SK-N-SH (cell line): ENCODE results near the gene SCNM1. TPM values are rescaled to one million over a fixed set of nuclear protein-coding genes. Genes with fewer than 3 reads are reported as not detected.

Experiments
- CTCF ChIA-PET: fragments of 300-600, 350-600 bp; formaldehyde crosslinking; extraction: SDS; loops from one replicate; lab custom pipeline; 2021; lab: Yijun Ruan, JAX
- POLR2A ChIA-PET: fragments of 350-600 bp; sonication (Branson Sonifier 250); formaldehyde crosslinking; extraction: SDS; loops from one replicate; lab custom pipeline; 2020; ENCODE audit warnings: antibody characterized with exemption, inconsistent platforms; lab: Yijun Ruan, JAX
- DNase-seq: peaks from one replicate; pipeline ENCODE4 v3.0.0; 2012
- H2AFZ ChIP-seq: fragments of 200-600 bp; sonication (generic); 2 replicates; pipeline ENCODE4 v1.8.1; 2016; ENCODE audit warnings: antibody characterized with exemption, mild to moderate bottlenecking, low read depth
- H3F3A ChIP-seq: fragments of 200-600 bp; sonication (generic); replicated peaks from 2 replicates; pipeline ENCODE3; 2016; ENCODE audit warnings: antibody characterized with exemption, mild to moderate bottlenecking; ENCODE audit not compliant: insufficient read depth
- H3K27ac ChIP-seq, 2 experiments: fragments of 200-500 bp in 1 of 2; fragments of 200-600 bp in 1 of 2; sonication (Bioruptor generic) in 1 of 2; sonication (generic), shearing (Covaris generic) in 1 of 2; 2 replicates each; pipeline versions ENCODE4 v1.5.1 to v1.6.1; 2014 to 2016; ENCODE audit warnings: low read depth in 2 of 2, inconsistent platforms in 1 of 2, low read length in 1 of 2, mild to moderate bottlenecking in 1 of 2, mixed read lengths in 1 of 2
- H3K27me3 ChIP-seq: fragments of 200-600 bp; sonication (generic), shearing (Covaris generic); 2 replicates; pipeline ENCODE4 v1.6.1; 2016; ENCODE audit warnings: mixed run types; ENCODE audit not compliant: insufficient read depth
- H3K36me3 ChIP-seq, 2 experiments: fragments of 200-500 bp in 1 of 2; fragments of 200-600 bp in 1 of 2; sonication (Bioruptor generic) in 1 of 2; sonication (generic) in 1 of 2; replicated peaks in 1 of 2; 2 replicates each; pipeline versions ENCODE3 to v1.5.1; 2014 to 2016; ENCODE audit warnings: low read length in 1 of 2, mild to moderate bottlenecking in 1 of 2; ENCODE audit not compliant: insufficient read depth in 2 of 2, control insufficient read depth in 1 of 2
- H3K4me1 ChIP-seq, 2 experiments: fragments of 200-500 bp in 1 of 2; fragments of 200-600 bp in 1 of 2; sonication (Bioruptor generic) in 1 of 2; sonication (generic), shearing (Covaris generic) in 1 of 2; 2 replicates each; pipeline versions ENCODE4 v1.5.1 to v1.6.1; 2014 to 2016; ENCODE audit warnings: low read depth in 1 of 2, low read length in 1 of 2, mixed run types in 1 of 2; ENCODE audit not compliant: insufficient read depth in 2 of 2, control insufficient read depth in 1 of 2
- H3K4me2 ChIP-seq: fragments of 200-600 bp; sonication (generic), shearing (Covaris generic); 2 replicates; pipeline ENCODE4 v1.6.1; 2017; ENCODE audit warnings: mixed run types
- H3K4me3 ChIP-seq, 2 experiments: fragments of 200-500 bp in 1 of 2; fragments of 200-600 bp in 1 of 2; sonication (Bioruptor generic) in 1 of 2; sonication (generic), shearing (Covaris generic) in 1 of 2; 2 replicates each; pipeline versions ENCODE4 v1.5.1 to v1.8.1; 2014 to 2016; ENCODE audit warnings: low read depth in 2 of 2, inconsistent platforms in 1 of 2, low read length in 1 of 2, mild to moderate bottlenecking in 1 of 2, mixed read lengths in 1 of 2, moderate library complexity in 1 of 2
- H3K79me2 ChIP-seq: fragments of 200-600 bp; sonication (generic); 2 replicates; pipeline ENCODE4 v1.8.1; 2017; ENCODE audit warnings: mild to moderate bottlenecking; ENCODE audit not compliant: insufficient read depth
- H3K9ac ChIP-seq: fragments of 200-600 bp; sonication (generic); 2 replicates; pipeline ENCODE4 v1.6.1; 2017; ENCODE audit warnings: mixed run types
- H3K9me2 ChIP-seq: fragments of 200-600 bp; sonication (generic); 2 replicates; pipeline ENCODE4 v1.6.1; 2017; ENCODE audit warnings: mixed run types
- H3K9me3 ChIP-seq: fragments of 200-600 bp; sonication (generic); 2 replicates; pipeline ENCODE4 v1.6.1; 2017; ENCODE audit warnings: mixed run types, mild to moderate bottlenecking, moderate library complexity
- H4K20me1 ChIP-seq: fragments of 200-600 bp; sonication (generic); 2 replicates; pipeline ENCODE4 v1.6.1; 2017; ENCODE audit warnings: mild to moderate bottlenecking, mixed run types; ENCODE audit not compliant: insufficient read depth
- CHD2 ChIP-seq: fragments of 150-350 bp; IDR thresholded peaks from 2 replicates; pipeline ENCODE4 v1.6.1; 2018; ENCODE audit warnings: low read length; ENCODE audit not compliant: partially characterized antibody
- EZH2phosphoT487 ChIP-seq: fragments of 200-600 bp; sonication (generic); IDR thresholded peaks from 2 replicates; pipeline ENCODE4 v1.6.1; 2017; ENCODE audit warnings: low read depth, mixed run types, mild to moderate bottlenecking, antibody characterized with exemption, moderate library complexity, borderline replicate concordance
- FOSL2 ChIP-seq: IDR thresholded peaks from 2 replicates; pipeline ENCODE4 v1.4.0; 2012; ENCODE audit warnings: low read depth, mild to moderate bottlenecking, moderate library complexity, borderline replicate concordance
- FOXJ3 ChIP-seq: sonication (generic); formaldehyde crosslinking; IDR thresholded peaks from 2 replicates; pipeline ENCODE4 v1.5.1; 2020; ENCODE audit warnings: mild to moderate bottlenecking, missing genetic modification reagents
- FOXM1 ChIP-seq: IDR thresholded peaks from 2 replicates; pipeline ENCODE4 v1.4.0; 2012; ENCODE audit warnings: low read depth, mild to moderate bottlenecking
- GABPA ChIP-seq: IDR thresholded peaks from 2 replicates; pipeline ENCODE4 v1.4.0; 2012; ENCODE audit warnings: low read depth, mild to moderate bottlenecking
- JUND ChIP-seq: IDR thresholded peaks from 2 replicates; pipeline ENCODE4 v1.4.0; 2012
- MXI1 ChIP-seq: IDR thresholded peaks from 2 replicates; pipeline ENCODE4 v1.6.1; 2012; ENCODE audit warnings: mild to moderate bottlenecking, low read depth, low read length, improper control_type of control experiment
- PBX3 ChIP-seq: IDR thresholded peaks from 2 replicates; pipeline ENCODE4; 2012
- RFX5 ChIP-seq: IDR thresholded peaks from 2 replicates; pipeline ENCODE4 v1.6.1; 2012; ENCODE audit warnings: mild to moderate bottlenecking, improper control_type of control experiment, low read length
- RXRA ChIP-seq: IDR thresholded peaks from 2 replicates; pipeline ENCODE4 v1.4.0; 2012; ENCODE audit warnings: low read depth, mild to moderate bottlenecking, borderline replicate concordance
- TCF12 ChIP-seq: IDR thresholded peaks from 2 replicates; pipeline ENCODE4 v1.4.0; 2012
- TEAD4 ChIP-seq: IDR thresholded peaks from 2 replicates; pipeline ENCODE4 v1.4.0; 2012; ENCODE audit warnings: mild to moderate bottlenecking, borderline replicate concordance; ENCODE audit not compliant: insufficient read depth
- USF1 ChIP-seq: IDR thresholded peaks from 2 replicates; pipeline ENCODE4 v1.4.0; 2012; ENCODE audit warnings: low read depth, borderline replicate concordance
- USF2 ChIP-seq: fragments of 150-350 bp; IDR thresholded peaks from 2 replicates; pipeline ENCODE4 v1.6.1; 2017; ENCODE audit warnings: antibody characterized with exemption, low read length, low read depth, borderline replicate concordance
- ZBTB33 ChIP-seq: IDR thresholded peaks from 2 replicates; pipeline ENCODE4 v1.4.0; 2012; ENCODE audit warnings: low read depth, borderline replicate concordance
- WGBS: methylation state at CpG from one replicate; pipeline ENCODE4 v1.1.6; 2017; ENCODE audit warnings: low lambda C conversion rate; 5-methylcytosine and 5-hydroxymethylcytosine counted together
- polyA plus RNA-seq, 3 experiments: library from polyadenylated mRNA; depleted of rRNA; stranded (reverse); fragments of >200 nt; gene quantifications; 2 replicates each; pipeline ENCODE4 v1.2.3, GENCODE V29; 2012
- TF ChIP-seq, protein P1 (sequence below): IDR thresholded peaks from 2 replicates; pipeline ENCODE4 v1.6.1; 2012; ENCODE audit warnings: mild to moderate bottlenecking, low read depth, low read length, moderate library complexity
- TF ChIP-seq, protein P2 (sequence below): IDR thresholded peaks from 2 replicates; pipeline ENCODE4 v1.4.0; 2012; ENCODE audit warnings: low read depth

SCNM1 gene, protein sequence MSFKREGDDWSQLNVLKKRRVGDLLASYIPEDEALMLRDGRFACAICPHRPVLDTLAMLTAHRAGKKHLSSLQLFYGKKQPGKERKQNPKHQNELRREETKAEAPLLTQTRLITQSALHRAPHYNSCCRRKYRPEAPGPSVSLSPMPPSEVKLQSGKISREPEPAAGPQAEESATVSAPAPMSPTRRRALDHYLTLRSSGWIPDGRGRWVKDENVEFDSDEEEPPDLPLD
- 23.4 and 27.8 TPM in 2 replicates for polyA plus RNA-seq (2012; rRNA removed)
- polyA plus RNA-seq (2012; cell fraction: cytosol; rRNA removed): 19.6 and 20.7 TPM in 2 replicates
- 61.7 and 92.2 TPM in 2 replicates for polyA plus RNA-seq (2012; cell fraction: nucleus; rRNA removed)

DNA sequence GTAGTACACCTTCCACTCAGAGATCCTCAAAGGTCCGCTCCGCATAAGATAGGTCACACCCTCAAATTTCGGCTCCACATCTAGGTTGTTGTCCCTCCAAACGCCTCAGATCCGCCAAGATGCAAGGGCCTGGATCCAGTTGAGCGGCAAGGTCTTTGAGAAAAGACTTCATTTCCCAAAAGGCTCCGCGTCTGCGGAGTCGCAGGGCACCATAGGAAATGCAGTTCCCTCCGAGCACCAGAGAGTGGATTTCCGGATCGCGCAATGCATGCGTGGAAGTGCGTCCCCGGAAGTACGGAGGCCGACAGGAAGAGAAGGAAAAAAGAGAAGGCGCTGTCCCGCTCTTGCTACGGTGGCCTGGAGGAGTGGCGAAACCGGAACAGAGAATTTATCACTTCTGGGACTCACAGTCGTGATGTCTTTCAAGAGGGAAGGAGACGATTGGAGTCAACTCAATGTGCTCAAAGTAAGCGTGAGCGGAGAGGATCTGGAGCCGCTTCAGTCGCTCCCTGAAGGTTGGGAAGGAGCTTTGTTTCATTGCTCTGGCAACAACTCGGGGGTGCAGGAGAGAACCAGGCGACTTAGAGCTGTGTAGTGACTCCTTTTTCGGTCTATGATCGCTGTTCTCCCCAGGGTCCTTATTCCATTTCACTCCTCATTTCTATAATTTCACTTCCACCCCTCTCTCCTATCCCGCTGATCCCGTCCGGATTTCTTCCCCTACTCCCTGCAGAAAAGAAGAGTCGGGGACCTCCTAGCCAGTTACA is at the start of gene SCNM1, which contains the start of gene LYSMD1:
Gene SCNM1 (plus strand): TSS at position 407 of the 767 bp plus-strand sequence. CDS start 9 bp downstream, at position 416.
Gene LYSMD1 (minus strand): TSS at position 165 of the 767 bp plus-strand sequence. CDS start 644 bp downstream, outside the sequence.
- Histone ChIP-seq H3F3A (no peaks in the 10 kb centered on the region), H2AFZ (peak within 1 kb of the TSS; percentile 89), H3K9me3 (no peaks in the 10 kb centered on the region), H3K9me2 (no peaks in the 10 kb centered on the region), H3K4me3 (peak within 1 kb of the TSS; percentile 84 to 86), H3K4me2 (peak within 1 kb of the TSS; percentile 95), H3K9ac (peak within 1 kb of the TSS; percentile 83), H3K27me3 (no peaks in the 10 kb centered on the region), H3K79me2 (peaks cover 40% of the 10 kb centered on the region), H4K20me1 (no peaks in the 10 kb centered on the region), H3K27ac (peak within 1 kb of the TSS; percentile 76 to 92), H3K4me1 (peaks cover 4 to 15% of the 10 kb centered on the region in 2 experiments; a peak in 2 of 4 replicates), H3K36me3 (peaks cover 17 to 35% of the 10 kb centered on the region in 2 experiments)
- ChIA-PET POLR2A (interaction anchor here (0.6 to 1.0 kb wide), 3 partner anchors 23 to 95 kb away, joined by 3 to 4 read pairs (median 3); partner anchors contain the start of gene GABPB2), CTCF (interaction anchor here (0.6 to 1.8 kb wide), 7 partner anchors 10 to 142 kb away, joined by 3 to 12 read pairs (median 4); partner anchors contain the start of genes GABPB2, TMOD4, TNFAIP8L2 and VPS72)
- peak; percentile 88 for DNase-seq
- WGBS: under 1% methylated on average over 38 of the region's 38 CpGs
- TF ChIP-seq FOSL2 (no peak), ZBTB33 (peak; percentile 93), PBX3 (peak; percentile 66), TEAD4 (no peak), USF2 (no peak), MXI1 (peak; percentile 85; the same call in 1 of the 2 replicates), JUND (no peak; the same call in 1 of the 2 replicates), CHD2 (peak; percentile 96), FOXJ3 (CRISPR knock-in tag) (0 out of 2 replicates have a peak, but pooled peaks have one; percentile 14), GABPA (peak; percentile 97), USF1 (no peak), TCF12 (peak; percentile 65; the same call in 1 of the 2 replicates), RXRA (no peak; the same call in 1 of the 2 replicates), EZH2phosphoT487 (no peak), FOXM1 (no peak), RFX5 (peak; percentile 50; the same call in 1 of the 2 replicates)
- TF ChIP-seq, protein P1, sequence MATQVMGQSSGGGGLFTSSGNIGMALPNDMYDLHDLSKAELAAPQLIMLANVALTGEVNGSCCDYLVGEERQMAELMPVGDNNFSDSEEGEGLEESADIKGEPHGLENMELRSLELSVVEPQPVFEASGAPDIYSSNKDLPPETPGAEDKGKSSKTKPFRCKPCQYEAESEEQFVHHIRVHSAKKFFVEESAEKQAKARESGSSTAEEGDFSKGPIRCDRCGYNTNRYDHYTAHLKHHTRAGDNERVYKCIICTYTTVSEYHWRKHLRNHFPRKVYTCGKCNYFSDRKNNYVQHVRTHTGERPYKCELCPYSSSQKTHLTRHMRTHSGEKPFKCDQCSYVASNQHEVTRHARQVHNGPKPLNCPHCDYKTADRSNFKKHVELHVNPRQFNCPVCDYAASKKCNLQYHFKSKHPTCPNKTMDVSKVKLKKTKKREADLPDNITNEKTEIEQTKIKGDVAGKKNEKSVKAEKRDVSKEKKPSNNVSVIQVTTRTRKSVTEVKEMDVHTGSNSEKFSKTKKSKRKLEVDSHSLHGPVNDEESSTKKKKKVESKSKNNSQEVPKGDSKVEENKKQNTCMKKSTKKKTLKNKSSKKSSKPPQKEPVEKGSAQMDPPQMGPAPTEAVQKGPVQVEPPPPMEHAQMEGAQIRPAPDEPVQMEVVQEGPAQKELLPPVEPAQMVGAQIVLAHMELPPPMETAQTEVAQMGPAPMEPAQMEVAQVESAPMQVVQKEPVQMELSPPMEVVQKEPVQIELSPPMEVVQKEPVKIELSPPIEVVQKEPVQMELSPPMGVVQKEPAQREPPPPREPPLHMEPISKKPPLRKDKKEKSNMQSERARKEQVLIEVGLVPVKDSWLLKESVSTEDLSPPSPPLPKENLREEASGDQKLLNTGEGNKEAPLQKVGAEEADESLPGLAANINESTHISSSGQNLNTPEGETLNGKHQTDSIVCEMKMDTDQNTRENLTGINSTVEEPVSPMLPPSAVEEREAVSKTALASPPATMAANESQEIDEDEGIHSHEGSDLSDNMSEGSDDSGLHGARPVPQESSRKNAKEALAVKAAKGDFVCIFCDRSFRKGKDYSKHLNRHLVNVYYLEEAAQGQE: peak; percentile 82
- TF ChIP-seq, protein P2, sequence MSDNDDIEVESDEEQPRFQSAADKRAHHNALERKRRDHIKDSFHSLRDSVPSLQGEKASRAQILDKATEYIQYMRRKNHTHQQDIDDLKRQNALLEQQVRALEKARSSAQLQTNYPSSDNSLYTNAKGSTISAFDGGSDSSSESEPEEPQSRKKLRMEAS: peak; percentile 88
